Upper lobe of left lung (tissue), 6 donors: ENCODE results near the gene VPS11. TPM values are rescaled to one million over a fixed set of nuclear protein-coding genes. Genes with fewer than 3 reads are reported as not detected.

Source experiments
- ATAC-seq, 2 donors: fragments of 200-7000 bp; cut with Tn5 transposase; one replicate each; pipeline ENCODE4 v1.9.1; 2022; ENCODE audit warnings: mild to moderate bottlenecking in 2 of 2, moderate library complexity in 2 of 2; ENCODE audit not compliant: low FRiP score in 2 of 2
- DNase-seq, 2 donors: peaks; one replicate each; pipeline ENCODE4 v3.0.0-alpha.2; 2019 to 2020
- H3K27ac ChIP-seq, 4 donors: fragments of 200-600 bp; sonication (generic); one replicate each; pipeline ENCODE4 v1.5.1; 2016 to 2019
- H3K27me3 ChIP-seq, 4 donors: fragments of 200-600 bp; sonication (generic); one replicate each; pipeline ENCODE4 v1.5.1; 2017 to 2019
- H3K36me3 ChIP-seq, 4 donors: fragments of 200-600 bp; sonication (generic); one replicate each; pipeline ENCODE4 v1.5.1; 2016 to 2019
- H3K4me1 ChIP-seq, 4 donors: fragments of 200-600 bp; sonication (generic); one replicate each; pipeline ENCODE4 v1.5.1; 2018 to 2019
- H3K4me3 ChIP-seq, 4 donors: fragments of 200-600 bp; sonication (generic); one replicate each; pipeline ENCODE4 v1.5.1; 2017 to 2019; ENCODE audit warnings: mild to moderate bottlenecking in 2 of 4, moderate library complexity in 1 of 4
- H3K9me3 ChIP-seq, 4 donors: fragments of 200-600 bp; sonication (generic); one replicate each; pipeline ENCODE4 v1.5.1; 2018 to 2019
- EP300 ChIP-seq, 4 donors: sonication (generic); formaldehyde crosslinking; IDR thresholded peaks; one replicate each; pipeline ENCODE4 v1.5.1; 2017; ENCODE audit warnings: antibody characterized with exemption in 4 of 4, control low read depth in 2 of 4
- POLR2A ChIP-seq, 4 donors: fragments of 450-650 bp; IDR thresholded peaks; one replicate each; pipeline ENCODE4 v1.5.1; 2016 to 2017; ENCODE audit warnings: antibody characterized with exemption in 4 of 4, mild to moderate bottlenecking in 2 of 4
- POLR2AphosphoS5 ChIP-seq, 2 donors: sonication (generic); formaldehyde crosslinking; IDR thresholded peaks; one replicate each; pipeline ENCODE4 v1.5.1; 2017; ENCODE audit warnings: antibody characterized with exemption in 2 of 2
- WGBS, 2 donors: methylation state at CpG; one replicate each; pipeline ENCODE4 v1.1.5; 2017 to 2018; 5-methylcytosine and 5-hydroxymethylcytosine counted together
- total RNA-seq, 6 donors: library from RNA; depleted of rRNA in 4 of 6; stranded (reverse); fragments of >200 nt in 4 of 6; gene quantifications; one replicate each; pipeline versions ENCODE4 v1.1.0 to v1.2.1, GENCODE V29; 2016 to 2021
- TF ChIP-seq, protein P1 (sequence below), 6 experiments: fragments of 450-650 bp in 4 of 6; fragments of 200-600 bp in 2 of 6; sonication (generic) in 2 of 6; IDR thresholded peaks; one replicate each; pipeline ENCODE4 v1.5.1; 2016 to 2019; ENCODE audit warnings: antibody characterized with exemption in 6 of 6
- donor health status: DM: no; HTN: no; CAD: no; lungs with moderate emphysema.
- donor health status: DM: no; HTN: yes; CAD: no; lungs with severe emphysema.

The VPS11 gene
- total RNA-seq, 6 donors from 2014 or later, result 24.9 to 88.0 (median 40.4) TPM

DNA sequence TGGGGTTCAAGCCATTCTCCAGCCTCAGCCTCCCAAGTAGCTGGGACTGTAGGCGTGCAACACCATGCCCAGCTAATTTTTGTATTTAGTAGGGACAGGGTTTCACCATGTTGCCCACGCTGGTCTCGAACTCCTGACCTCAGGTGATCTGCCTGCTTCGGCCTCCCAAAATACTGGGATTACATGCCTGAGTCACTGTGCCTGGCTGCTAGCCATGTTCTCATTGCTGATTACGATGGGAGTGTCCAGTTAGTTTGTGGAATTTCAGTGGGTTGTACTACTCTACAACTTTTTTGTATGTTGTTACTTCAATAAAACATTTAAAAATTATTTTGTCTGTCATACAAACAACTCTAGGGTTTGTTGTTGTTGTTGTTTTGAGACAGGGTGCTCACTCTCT lies 4.8 kb upstream of the VPS11 start:
- ATAC-seq (no peak), DNase-seq (no peak)
- H3K9me3 ChIP-seq, result no peaks in the 10 kb centered on the region
- H3K27me3 ChIP-seq, result no peaks in the 10 kb centered on the region
- peaks cover 11 to 21% (median 18%) of the 10 kb centered on the region in 4 donors for H3K4me1 ChIP-seq
- 76 to 79% methylated on average over 5 of the region's 5 CpGs for WGBS, 2 donors
- TF ChIP-seq, protein P1, sequence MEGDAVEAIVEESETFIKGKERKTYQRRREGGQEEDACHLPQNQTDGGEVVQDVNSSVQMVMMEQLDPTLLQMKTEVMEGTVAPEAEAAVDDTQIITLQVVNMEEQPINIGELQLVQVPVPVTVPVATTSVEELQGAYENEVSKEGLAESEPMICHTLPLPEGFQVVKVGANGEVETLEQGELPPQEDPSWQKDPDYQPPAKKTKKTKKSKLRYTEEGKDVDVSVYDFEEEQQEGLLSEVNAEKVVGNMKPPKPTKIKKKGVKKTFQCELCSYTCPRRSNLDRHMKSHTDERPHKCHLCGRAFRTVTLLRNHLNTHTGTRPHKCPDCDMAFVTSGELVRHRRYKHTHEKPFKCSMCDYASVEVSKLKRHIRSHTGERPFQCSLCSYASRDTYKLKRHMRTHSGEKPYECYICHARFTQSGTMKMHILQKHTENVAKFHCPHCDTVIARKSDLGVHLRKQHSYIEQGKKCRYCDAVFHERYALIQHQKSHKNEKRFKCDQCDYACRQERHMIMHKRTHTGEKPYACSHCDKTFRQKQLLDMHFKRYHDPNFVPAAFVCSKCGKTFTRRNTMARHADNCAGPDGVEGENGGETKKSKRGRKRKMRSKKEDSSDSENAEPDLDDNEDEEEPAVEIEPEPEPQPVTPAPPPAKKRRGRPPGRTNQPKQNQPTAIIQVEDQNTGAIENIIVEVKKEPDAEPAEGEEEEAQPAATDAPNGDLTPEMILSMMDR (IDR thresholded peaks at IDR 0.05), result no peak
- TF ChIP-seq EP300 (IDR thresholded peaks at IDR 0.05) (no peak), POLR2AphosphoS5 (IDR thresholded peaks at IDR 0.05) (no peak), POLR2A (IDR thresholded peaks at IDR 0.05) (no peak)
- no peak overlapping the region for H3K27ac ChIP-seq
- H3K36me3 ChIP-seq, result no peaks in the 10 kb centered on the region
- H3K4me3 ChIP-seq, result no peak overlapping the region

DNA sequence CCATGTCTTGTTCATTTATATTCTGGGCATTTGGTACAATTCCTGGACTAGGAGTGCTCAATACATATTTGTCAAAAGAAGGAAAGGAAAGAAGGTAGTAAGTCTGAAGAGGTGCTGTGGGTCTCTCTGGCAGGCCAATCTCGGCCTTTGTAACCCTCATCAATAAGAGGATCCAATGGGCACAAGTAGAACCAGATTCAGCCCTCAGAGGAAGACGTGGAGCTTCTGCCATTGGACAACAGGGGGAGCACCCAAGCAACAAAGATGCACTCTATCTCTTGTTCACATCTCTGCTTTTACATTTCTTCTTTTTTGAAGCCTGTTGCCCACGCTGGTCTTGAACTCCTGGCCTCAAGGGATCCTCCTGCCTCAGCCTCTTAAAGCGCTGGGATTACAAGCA lies 2.2 kb upstream of the VPS11 start:
- H3K4me3 ChIP-seq, result no peak overlapping the region
- no peaks in the 10 kb centered on the region for H3K27me3 ChIP-seq
- peaks cover 15 to 30% (median 23%) of the 10 kb centered on the region in 4 donors for H3K4me1 ChIP-seq
- WGBS, 2 donors, result 73 to 79% methylated on average over 4 of the region's 4 CpGs
- H3K9me3 ChIP-seq, result no peaks in the 10 kb centered on the region
- no peak overlapping the region for H3K27ac ChIP-seq
- no peak for ATAC-seq
- TF ChIP-seq EP300 (IDR thresholded peaks at IDR 0.05) (no peak), POLR2AphosphoS5 (IDR thresholded peaks at IDR 0.05) (no peak)
- H3K36me3 ChIP-seq, result peaks cover 2 to 6% (median 4%) of the 10 kb centered on the region in 4 donors
- no peak for DNase-seq

- no peak overlapping the region for H3K27ac ChIP-seq
- no peak for ATAC-seq
- H3K9me3 ChIP-seq, result no peaks in the 10 kb centered on the region
- no peak for TF ChIP-seq POLR2AphosphoS5 (IDR thresholded peaks at IDR 0.05)
- TF ChIP-seq EP300 (IDR thresholded peaks at IDR 0.05), result no peak
- TF ChIP-seq POLR2A (IDR thresholded peaks at IDR 0.05), result no peak
- TF ChIP-seq, protein P1 (IDR thresholded peaks at IDR 0.05), result no peak
- H3K4me1 ChIP-seq, result no peaks in the 10 kb centered on the region
- H3K36me3 ChIP-seq, result peaks cover 64 to 100% (median 88%) of the 10 kb centered on the region in 4 donors
- WGBS, 2 donors, result 92 to 93% methylated on average over 10 to 11 of the region's 11 CpGs
- no peak overlapping the region for H3K4me3 ChIP-seq
- no peak for DNase-seq
- H3K27me3 ChIP-seq, result no peaks in the 10 kb centered on the region
Measured at GRCh38 chr11:119077839-119078238, 10.2 kb downstream of the VPS11 start.

- no peaks in the 10 kb centered on the region for H3K9me3 ChIP-seq
- H3K36me3 ChIP-seq, result peaks cover 54 to 91% (median 77%) of the 10 kb centered on the region in 4 donors
- no peaks in the 10 kb centered on the region for H3K27me3 ChIP-seq
- DNase-seq, result no peak
- H3K4me1 ChIP-seq, result no peaks in the 10 kb centered on the region
- WGBS, 2 donors, result 91 to 96% methylated on average over 19 of the region's 19 CpGs
- no peak for ATAC-seq
- no peak overlapping the region for H3K27ac ChIP-seq
- no peak overlapping the region for H3K4me3 ChIP-seq
- TF ChIP-seq, protein P1 (IDR thresholded peaks at IDR 0.05), result no peak
- TF ChIP-seq EP300 (IDR thresholded peaks at IDR 0.05) (no peak), POLR2AphosphoS5 (IDR thresholded peaks at IDR 0.05) (no peak), POLR2A (IDR thresholded peaks at IDR 0.05) (no peak)
Measured at GRCh38 chr11:119078675-119079420, 11.2 kb downstream of the VPS11 start.

- Histone ChIP-seq H3K4me1 (peaks cover 12 to 17% (median 13%) of the 10 kb centered on the region in 4 donors), H3K27me3 (no peaks in the 10 kb centered on the region), H3K4me3 (no peak overlapping the region), H3K27ac (no peak overlapping the region), H3K9me3 (no peaks in the 10 kb centered on the region), H3K36me3 (peaks cover 33 to 62% (median 56%) of the 10 kb centered on the region in 4 donors)
- TF ChIP-seq POLR2A (IDR thresholded peaks at IDR 0.05) (no peak), POLR2AphosphoS5 (IDR thresholded peaks at IDR 0.05) (no peak), EP300 (IDR thresholded peaks at IDR 0.05) (no peak)
- TF ChIP-seq, protein P1 (IDR thresholded peaks at IDR 0.05), result no peak
- whole genome bisulfite sequencing, 2 donors, result 69 to 70% methylated on average over 7 of the region's 7 CpGs
- no peak for DNase-seq
- ATAC-seq, result no peak
Measured at GRCh38 chr11:119081682-119082260, 14.2 kb downstream of the VPS11 start.
